GM23248 (cell line): Measurements from ENCODE around the gene LRMDA.

Source experiments
- EZH2 ChIP-seq: fragments of 200-600 bp; sonication (generic); IDR thresholded peaks from 2 replicates; pipeline ENCODE4 v1.6.1; 2018; ENCODE audit warnings: antibody characterized with exemption, mild to moderate bottlenecking; ENCODE audit not compliant: insufficient read depth, poor library complexity, severe bottlenecking
- EZH2phosphoT487 ChIP-seq: fragments of 200-600 bp; sonication (generic); IDR thresholded peaks from 2 replicates; pipeline ENCODE4 v1.6.1; 2018; ENCODE audit warnings: antibody characterized with exemption, moderate library complexity, mild to moderate bottlenecking, low read depth; ENCODE audit not compliant: insufficient read depth

- TF ChIP-seq EZH2 (no peak), EZH2phosphoT487 (no peak)
Measured at GRCh38 chr10:76357726-76358415, 926.4 kb downstream of the LRMDA start.
